Measurements from ENCODE around the gene WDR7. TPM values are rescaled to one million over a fixed set of nuclear protein-coding genes. Genes with fewer than 3 reads are reported as not detected.

Gene WDR7
- total RNA-seq, 2 donors from 2014 or later = 19.7 to 29.0 TPM

DNA sequence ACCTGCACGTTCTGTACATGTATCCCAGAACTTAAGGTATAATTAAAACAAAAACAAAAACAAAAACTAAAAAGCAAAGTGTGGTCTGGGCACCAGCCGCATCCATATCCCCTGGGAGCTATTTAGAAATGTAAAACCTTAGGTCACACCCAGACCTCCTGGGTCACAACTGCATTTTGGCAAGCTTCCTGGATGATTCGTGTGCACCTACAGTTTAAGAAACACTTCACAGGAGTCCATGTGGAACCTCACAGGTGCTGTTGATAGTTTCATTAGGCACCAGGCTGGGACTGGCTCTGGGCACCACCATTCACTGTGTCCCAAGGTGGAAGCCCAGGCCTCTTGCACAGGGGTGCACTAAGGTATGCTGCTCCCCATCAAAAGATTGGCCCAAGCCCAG is 392.1 kb downstream of the WDR7 start:
- H3K27ac ChIP-seq = no peak overlapping the region

DNA sequence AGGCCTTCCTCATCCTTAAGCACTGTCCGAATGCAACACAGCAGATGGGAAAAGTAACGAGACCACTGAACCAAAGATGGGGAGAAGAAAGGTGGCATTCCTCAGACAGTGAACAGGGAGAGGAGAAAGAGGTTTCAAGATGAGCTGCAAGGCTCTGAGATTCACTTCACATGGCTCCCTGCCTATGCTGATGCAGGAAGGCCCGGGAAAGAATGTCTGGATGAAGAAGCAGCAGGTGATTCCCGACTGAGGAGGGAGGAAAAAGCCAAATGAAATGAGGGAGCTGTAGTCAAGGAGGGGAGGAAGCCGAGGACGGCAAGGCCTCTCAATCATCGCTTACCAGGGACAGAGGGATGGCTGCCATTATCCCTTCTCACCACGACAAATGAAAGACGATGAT is 397.2 kb downstream of the WDR7 start:
- Histone ChIP-seq H3K4me3 (no peak overlapping the region), H3K4me1 (replicated peaks) (no peaks in the 10 kb centered on the region), H3K27me3 (replicated peaks; ENCODE audit: insufficient read depth) (no peaks in the 10 kb centered on the region), H3K27ac (no peak overlapping the region), H3K36me3 (no peaks in the 10 kb centered on the region), H3K9me3 (no peaks in the 10 kb centered on the region)
- WGBS = 71% methylated on average over 9 of the region's 9 CpGs
- no peak for DNase-seq (ENCODE audit: low spot score)
- no peak for TF ChIP-seq POLR2AphosphoS5 (IDR thresholded peaks at IDR 0.05)
- no peak for TF ChIP-seq POLR2A (IDR thresholded peaks at IDR 0.05)
- TF ChIP-seq, protein P1, sequence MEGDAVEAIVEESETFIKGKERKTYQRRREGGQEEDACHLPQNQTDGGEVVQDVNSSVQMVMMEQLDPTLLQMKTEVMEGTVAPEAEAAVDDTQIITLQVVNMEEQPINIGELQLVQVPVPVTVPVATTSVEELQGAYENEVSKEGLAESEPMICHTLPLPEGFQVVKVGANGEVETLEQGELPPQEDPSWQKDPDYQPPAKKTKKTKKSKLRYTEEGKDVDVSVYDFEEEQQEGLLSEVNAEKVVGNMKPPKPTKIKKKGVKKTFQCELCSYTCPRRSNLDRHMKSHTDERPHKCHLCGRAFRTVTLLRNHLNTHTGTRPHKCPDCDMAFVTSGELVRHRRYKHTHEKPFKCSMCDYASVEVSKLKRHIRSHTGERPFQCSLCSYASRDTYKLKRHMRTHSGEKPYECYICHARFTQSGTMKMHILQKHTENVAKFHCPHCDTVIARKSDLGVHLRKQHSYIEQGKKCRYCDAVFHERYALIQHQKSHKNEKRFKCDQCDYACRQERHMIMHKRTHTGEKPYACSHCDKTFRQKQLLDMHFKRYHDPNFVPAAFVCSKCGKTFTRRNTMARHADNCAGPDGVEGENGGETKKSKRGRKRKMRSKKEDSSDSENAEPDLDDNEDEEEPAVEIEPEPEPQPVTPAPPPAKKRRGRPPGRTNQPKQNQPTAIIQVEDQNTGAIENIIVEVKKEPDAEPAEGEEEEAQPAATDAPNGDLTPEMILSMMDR (IDR thresholded peaks at IDR 0.05) = no peak
- intact Hi-C loops (cut with DNase I) = no loop called here

More for the DNA sequence above, 392.1 kb downstream of the WDR7 start:
- H3K27me3 ChIP-seq (replicated peaks; ENCODE audit: insufficient read depth) = no peaks in the 10 kb centered on the region
- WGBS = 81% methylated on average over 3 of the region's 3 CpGs
- no peaks in the 10 kb centered on the region for H3K4me1 ChIP-seq (replicated peaks)
- intact Hi-C loops (cut with DNase I) = no loop called here
- no peak overlapping the region for H3K4me3 ChIP-seq
- H3K36me3 ChIP-seq = no peaks in the 10 kb centered on the region
- DNase-seq (ENCODE audit: low spot score) = no peak
- no peak for TF ChIP-seq POLR2AphosphoS5 (IDR thresholded peaks at IDR 0.05)
- TF ChIP-seq, protein P1 (IDR thresholded peaks at IDR 0.05) = no peak
- TF ChIP-seq POLR2A (IDR thresholded peaks at IDR 0.05) = no peak
- H3K9me3 ChIP-seq = no peaks in the 10 kb centered on the region

DNA sequence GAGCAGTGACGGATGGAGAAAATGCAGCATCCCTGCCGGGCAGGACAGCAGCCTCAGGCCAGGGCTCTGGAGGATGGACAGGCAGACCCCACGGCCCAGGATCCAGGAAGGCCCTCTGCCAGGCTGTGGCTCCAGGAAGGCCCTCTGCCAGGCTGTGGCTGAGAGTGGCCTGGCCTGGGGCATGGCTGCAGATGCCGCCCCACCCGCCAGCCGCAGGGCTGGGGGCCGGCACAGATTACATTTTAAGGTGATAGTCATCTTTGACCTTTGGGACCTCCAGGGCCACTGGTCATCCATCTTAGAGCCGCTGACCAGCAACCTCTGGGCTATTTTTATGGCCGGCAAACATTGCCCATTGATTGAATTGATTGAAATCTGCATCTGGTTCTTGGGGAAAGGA is 397.7 kb downstream of the WDR7 start:
- H3K27ac ChIP-seq = no peak overlapping the region
- no peak overlapping the region for H3K4me3 ChIP-seq
- no peak for DNase-seq (ENCODE audit: low spot score)
- H3K4me1 ChIP-seq (replicated peaks) = no peaks in the 10 kb centered on the region
- H3K36me3 ChIP-seq = no peaks in the 10 kb centered on the region
- 75% methylated on average over 9 of the region's 9 CpGs for WGBS
- TF ChIP-seq POLR2AphosphoS5 (IDR thresholded peaks at IDR 0.05) (no peak), POLR2A (IDR thresholded peaks at IDR 0.05) (no peak)
- TF ChIP-seq, protein P1 (IDR thresholded peaks at IDR 0.05) = no peak
- intact Hi-C loops (cut with DNase I) = no loop called here
- no peaks in the 10 kb centered on the region for H3K27me3 ChIP-seq (replicated peaks; ENCODE audit: insufficient read depth)
- H3K9me3 ChIP-seq = no peaks in the 10 kb centered on the region

DNA sequence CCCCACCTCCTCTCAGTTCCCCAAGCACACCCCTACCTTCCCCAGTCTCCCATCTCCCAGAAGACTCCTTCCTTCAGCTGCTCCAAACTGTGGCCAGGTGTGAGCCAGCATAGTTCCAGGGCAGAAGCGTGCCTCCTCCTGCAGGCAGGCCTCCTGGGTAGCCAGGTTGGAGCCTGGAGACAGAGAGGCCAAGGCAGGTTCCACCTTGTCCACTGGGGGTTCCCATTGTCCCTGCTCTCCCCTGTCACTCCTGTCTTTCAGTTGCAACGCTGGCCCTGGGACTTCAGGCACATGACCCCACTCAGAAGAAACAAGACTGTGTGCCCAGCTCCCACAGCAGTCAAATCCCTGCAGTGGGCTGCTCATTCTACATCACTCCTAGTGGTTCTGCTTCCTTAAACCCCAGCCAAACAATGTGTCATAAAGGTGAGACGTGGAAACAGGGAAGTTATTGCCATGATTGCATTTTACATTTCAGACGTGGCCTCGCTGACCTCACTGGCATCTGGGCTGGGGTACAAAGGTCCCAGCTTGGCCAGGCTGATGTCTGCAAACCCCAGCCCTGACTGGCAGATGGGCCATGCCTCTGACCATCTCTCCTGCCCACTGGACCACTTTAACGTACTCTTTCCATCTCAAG is 399.3 kb downstream of the WDR7 start:
- no peak for DNase-seq (ENCODE audit: low spot score)
- no peak overlapping the region for H3K27ac ChIP-seq
- no peaks in the 10 kb centered on the region for H3K9me3 ChIP-seq
- H3K27me3 ChIP-seq (replicated peaks; ENCODE audit: insufficient read depth) = no peaks in the 10 kb centered on the region
- intact Hi-C loops (cut with DNase I) = no loop called here
- no peaks in the 10 kb centered on the region for H3K4me1 ChIP-seq (replicated peaks)
- H3K36me3 ChIP-seq = no peaks in the 10 kb centered on the region
- no peak overlapping the region for H3K4me3 ChIP-seq
- WGBS = 64% methylated on average over 6 of the region's 6 CpGs
- TF ChIP-seq, protein P1 (IDR thresholded peaks at IDR 0.05) = no peak
- TF ChIP-seq POLR2AphosphoS5 (IDR thresholded peaks at IDR 0.05) = no peak
- TF ChIP-seq POLR2A (IDR thresholded peaks at IDR 0.05) = no peak

DNA sequence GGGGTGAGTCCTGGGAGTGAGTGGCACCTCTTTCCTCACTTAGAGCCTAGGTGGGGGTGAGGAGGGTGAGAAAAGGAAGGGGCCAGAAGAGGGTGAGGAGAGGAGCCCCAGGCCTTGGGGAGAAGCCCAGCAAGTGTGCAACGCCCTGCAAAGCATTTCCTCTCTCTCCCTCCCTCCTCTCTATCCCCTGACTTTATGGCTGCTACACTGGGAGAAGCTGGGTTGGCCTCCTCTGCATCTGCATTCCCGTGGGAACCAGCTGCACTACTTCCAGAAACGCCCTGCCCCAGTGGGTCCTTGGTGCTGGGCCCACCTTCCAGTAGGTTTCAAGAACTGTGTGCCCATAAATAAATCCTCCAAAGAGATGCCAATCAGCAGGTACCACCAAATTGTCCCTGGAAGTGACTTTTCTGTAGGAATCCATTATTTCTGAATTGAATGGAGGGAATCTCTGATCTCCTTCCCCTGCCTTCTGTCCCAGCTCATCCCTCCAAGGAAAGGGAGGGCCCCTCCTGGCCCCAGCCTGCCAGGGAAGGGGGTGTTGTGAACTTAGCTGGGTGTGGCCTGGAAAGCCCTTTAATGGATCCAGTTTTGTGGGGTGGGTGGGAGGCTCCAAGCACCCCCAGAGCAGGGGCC is 400.0 kb downstream of the WDR7 start:
- 5% methylated on average over 3 of the region's 3 CpGs for WGBS
- Histone ChIP-seq H3K27me3 (replicated peaks; ENCODE audit: insufficient read depth) (no peaks in the 10 kb centered on the region), H3K4me3 (no peak overlapping the region), H3K27ac (no peak overlapping the region), H3K4me1 (replicated peaks) (no peaks in the 10 kb centered on the region), H3K9me3 (no peaks in the 10 kb centered on the region), H3K36me3 (no peaks in the 10 kb centered on the region)
- intact Hi-C loops (cut with DNase I) = no loop called here
- no peak for DNase-seq (ENCODE audit: low spot score)
- no peak for TF ChIP-seq POLR2A (IDR thresholded peaks at IDR 0.05)
- TF ChIP-seq, protein P1 (IDR thresholded peaks at IDR 0.05) = no peak
- no peak for TF ChIP-seq POLR2AphosphoS5 (IDR thresholded peaks at IDR 0.05)

All from prostate gland (tissue), 2 donors.